Central memory CD8-positive, alpha-beta T cell (primary cell): ENCODE data around the gene PYCR2.
A peak's percentile ranks its signal among the peaks of the same experiment; 100 is the strongest.

Experiments used
- ATAC-seq: fragments of 150-1000 bp; cut with Tn5 transposase; replicated peaks from 2 replicates; pipeline ENCODE4 v1.10.0; 2022; ENCODE audit warnings: mild to moderate bottlenecking, moderate FRiP score, moderate number of reproducible peaks; ENCODE audit not compliant: poor library complexity, severe bottlenecking; ENCODE audit errors: extremely low read depth
- DNase-seq, 2 donors: peaks; one replicate each; pipeline ENCODE4 v3.0.0; 2021; ENCODE audit warnings: low spot score in 2 of 2
- H3K27ac Mint-ChIP-seq: one replicate; pipeline ENCODE4 v1.8.0; 2022; ENCODE audit warnings: low read depth, mild to moderate bottlenecking, moderate library complexity, mixed read lengths
- H3K27me3 Mint-ChIP-seq: one replicate; pipeline ENCODE4 v1.8.0; 2022; ENCODE audit warnings: mixed read lengths
- H3K36me3 Mint-ChIP-seq: one replicate; pipeline ENCODE4 v1.8.0; 2022; ENCODE audit warnings: mild to moderate bottlenecking, moderate library complexity, mixed read lengths; ENCODE audit not compliant: insufficient read depth
- H3K4me1 Mint-ChIP-seq: one replicate; pipeline ENCODE4 v1.8.0; 2022; ENCODE audit warnings: mixed read lengths
- H3K4me3 Mint-ChIP-seq: one replicate; pipeline ENCODE4 v1.8.0; 2022; ENCODE audit warnings: mild to moderate bottlenecking, moderate library complexity, mixed read lengths
- H3K9me3 Mint-ChIP-seq: one replicate; pipeline ENCODE4 v1.8.0; 2022; ENCODE audit warnings: mixed read lengths

Gene PYCR2

GRCh38 chr1:225928186-225929175, 4.4 kb upstream of the PYCR2 start:
- peaks cover 5% of the 10 kb centered on the region for H3K4me1 Mint-ChIP-seq
- no peak overlapping the region for H3K4me3 Mint-ChIP-seq
- no peaks in the 10 kb centered on the region for H3K9me3 Mint-ChIP-seq
- no peak overlapping the region for H3K27ac Mint-ChIP-seq
- H3K36me3 Mint-ChIP-seq, result peaks cover 10% of the 10 kb centered on the region
- no peaks in the 10 kb centered on the region for H3K27me3 Mint-ChIP-seq
- ATAC-seq, result no peak
- DNase-seq, result no peak

- no peak overlapping the region for H3K4me3 Mint-ChIP-seq
- no peak for ATAC-seq
- H3K9me3 Mint-ChIP-seq, result no peaks in the 10 kb centered on the region
- H3K36me3 Mint-ChIP-seq, result peaks cover 11% of the 10 kb centered on the region
- no peaks in the 10 kb centered on the region for H3K27me3 Mint-ChIP-seq
- DNase-seq, result no peak
- H3K27ac Mint-ChIP-seq, result no peak overlapping the region
- peaks cover 15% of the 10 kb centered on the region for H3K4me1 Mint-ChIP-seq
These were observed 2.6 kb upstream of the PYCR2 start for GRCh38 chr1:225926551-225927113.

- H3K27me3 Mint-ChIP-seq, result no peaks in the 10 kb centered on the region
- H3K27ac Mint-ChIP-seq, result peak overlapping the region; percentile 88
- H3K36me3 Mint-ChIP-seq, result peaks cover 15% of the 10 kb centered on the region
- no peak for ATAC-seq
- peak overlapping the region; percentile 97 for H3K4me3 Mint-ChIP-seq
- no peak for DNase-seq
- H3K9me3 Mint-ChIP-seq, result no peaks in the 10 kb centered on the region
- H3K4me1 Mint-ChIP-seq, result peaks cover 29% of the 10 kb centered on the region
These were observed 714 bp downstream of the PYCR2 start for GRCh38 chr1:225923381-225923691.

- H3K27me3 Mint-ChIP-seq, result no peaks in the 10 kb centered on the region
- peak overlapping the region; percentile 97 for H3K4me3 Mint-ChIP-seq
- peaks cover 35% of the 10 kb centered on the region for H3K4me1 Mint-ChIP-seq
- ATAC-seq (no peak), DNase-seq (no peak)
- H3K9me3 Mint-ChIP-seq, result no peaks in the 10 kb centered on the region
- no peak overlapping the region for H3K27ac Mint-ChIP-seq
- H3K36me3 Mint-ChIP-seq, result peaks cover 18% of the 10 kb centered on the region
These were observed 2.0 kb downstream of the PYCR2 start for GRCh38 chr1:225921734-225922709.

- H3K36me3 Mint-ChIP-seq, result peaks cover 16% of the 10 kb centered on the region
- H3K4me1 Mint-ChIP-seq, result peaks cover 46% of the 10 kb centered on the region
- no peak for DNase-seq
- no peak for ATAC-seq
- H3K27me3 Mint-ChIP-seq, result no peaks in the 10 kb centered on the region
- H3K9me3 Mint-ChIP-seq, result no peaks in the 10 kb centered on the region
- no peak overlapping the region for H3K4me3 Mint-ChIP-seq
- H3K27ac Mint-ChIP-seq, result no peak overlapping the region
These were observed 4.1 kb downstream of the PYCR2 start for GRCh38 chr1:225919906-225920305.

- Mint-ChIP-seq H3K9me3 (no peaks in the 10 kb centered on the region), H3K27me3 (no peaks in the 10 kb centered on the region), H3K4me1 (peaks cover 39% of the 10 kb centered on the region), H3K27ac (no peak overlapping the region), H3K4me3 (no peak overlapping the region), H3K36me3 (peaks cover 10% of the 10 kb centered on the region)
- ATAC-seq, result no peak
- no peak for DNase-seq
These were observed 5.8 kb downstream of the PYCR2 start for GRCh38 chr1:225918280-225918679.

- Mint-ChIP-seq H3K9me3 (no peaks in the 10 kb centered on the region), H3K4me1 (peaks cover 35% of the 10 kb centered on the region), H3K27ac (peak overlapping the region; percentile 51), H3K4me3 (no peak overlapping the region), H3K36me3 (peaks cover 9% of the 10 kb centered on the region), H3K27me3 (no peaks in the 10 kb centered on the region)
- ATAC-seq (no peak), DNase-seq (no peak)
These were observed 6.5 kb downstream of the PYCR2 start for GRCh38 chr1:225917536-225917935.

GRCh38 chr1:225917101-225917500, 6.9 kb downstream of the PYCR2 start:
- Mint-ChIP-seq H3K4me3 (no peak overlapping the region), H3K27ac (peak overlapping the region; percentile 51), H3K27me3 (no peaks in the 10 kb centered on the region), H3K9me3 (no peaks in the 10 kb centered on the region), H3K36me3 (peaks cover 9% of the 10 kb centered on the region), H3K4me1 (peaks cover 31% of the 10 kb centered on the region)
- no peak for DNase-seq
- ATAC-seq, result no peak

- no peak overlapping the region for H3K4me3 Mint-ChIP-seq
- no peak for DNase-seq
- peaks cover 29% of the 10 kb centered on the region for H3K4me1 Mint-ChIP-seq
- H3K9me3 Mint-ChIP-seq, result no peaks in the 10 kb centered on the region
- H3K27ac Mint-ChIP-seq, result peak overlapping the region; percentile 8
- H3K36me3 Mint-ChIP-seq, result peaks cover 9% of the 10 kb centered on the region
- ATAC-seq, result no peak
- no peaks in the 10 kb centered on the region for H3K27me3 Mint-ChIP-seq
These were observed 8.5 kb downstream of the PYCR2 start for GRCh38 chr1:225915538-225915991.

GRCh38 chr1:225914947-225915346, 9.1 kb downstream of the PYCR2 start:
- peaks cover 8% of the 10 kb centered on the region for H3K36me3 Mint-ChIP-seq
- H3K4me3 Mint-ChIP-seq, result no peak overlapping the region
- peak overlapping the region; percentile 8 for H3K27ac Mint-ChIP-seq
- H3K9me3 Mint-ChIP-seq, result no peaks in the 10 kb centered on the region
- peaks cover 33% of the 10 kb centered on the region for H3K4me1 Mint-ChIP-seq
- no peak for ATAC-seq
- DNase-seq, result no peak
- no peaks in the 10 kb centered on the region for H3K27me3 Mint-ChIP-seq

GRCh38 chr1:225914391-225914790, 9.7 kb downstream of the PYCR2 start:
- Mint-ChIP-seq H3K27me3 (no peaks in the 10 kb centered on the region), H3K27ac (no peak overlapping the region), H3K36me3 (peaks cover 6% of the 10 kb centered on the region), H3K4me3 (no peak overlapping the region), H3K4me1 (peaks cover 33% of the 10 kb centered on the region), H3K9me3 (no peaks in the 10 kb centered on the region)
- ATAC-seq (no peak), DNase-seq (no peak)
